Measurements from ENCODE around the gene RBM25.
"Not testable (repeated sequence)": the region's sequence is repeated elsewhere in the genome, so short reads cannot be mapped to it uniquely, and the experiment has no call there.

Gene RBM25

GRCh38 chr14:73058224-73058921 is at the start of gene RBM25:
TSS of gene RBM25 (plus strand) at chr14:73058534. CDS start at chr14:73071642, 13,108 bp downstream.
- peak; percentile 99 for DNase-seq

GRCh38 chr14:73011189-73011588 is 47.1 kb upstream of the RBM25 start:
- DNase-seq, result not testable (repeated sequence)

- DNase-seq, result no peak
Measured at GRCh38 chr14:73014105-73014504, 44.2 kb upstream of the RBM25 start.

- DNase-seq, result not testable (repeated sequence)
Measured at GRCh38 chr14:73015552-73015951, 42.8 kb upstream of the RBM25 start.

- DNase-seq, result not testable (repeated sequence)
Measured at GRCh38 chr14:73016011-73016410, 42.3 kb upstream of the RBM25 start.

GRCh38 chr14:73022051-73022450 is 36.3 kb upstream of the RBM25 start:
- DNase-seq, result no peak

GRCh38 chr14:73025544-73025943 is 32.8 kb upstream of the RBM25 start:
- no peak for DNase-seq

GRCh38 chr14:73026243-73026844 is 32.0 kb upstream of the RBM25 start:
- DNase-seq, result no peak

- DNase-seq, result peak; percentile 95
Measured at GRCh38 chr14:73026845-73027542, 31.3 kb upstream of the RBM25 start, which contains the start of gene ZFYVE1. TSS of gene ZFYVE1 (minus strand) at chr14:73027106. CDS start at chr14:73024508, 2,598 bp downstream.

- DNase-seq, result no peak
Measured at GRCh38 chr14:73027546-73027945, 30.8 kb upstream of the RBM25 start.

- DNase-seq, result no peak
Measured at GRCh38 chr14:73027984-73028383, 30.4 kb upstream of the RBM25 start.

- not testable (repeated sequence) for DNase-seq
Measured at GRCh38 chr14:73036706-73037450, 21.5 kb upstream of the RBM25 start.

GRCh38 chr14:73047808-73048207 is 10.5 kb upstream of the RBM25 start:
- DNase-seq, result no peak

- no peak for DNase-seq
Measured at GRCh38 chr14:73049428-73049827, 8.9 kb upstream of the RBM25 start.

GRCh38 chr14:73055251-73055650 is 3.1 kb upstream of the RBM25 start:
- DNase-seq, result no peak

- DNase-seq, result no peak
Measured at GRCh38 chr14:73057944-73058223, 450 bp upstream of the RBM25 start.

- DNase-seq, result peak; percentile 70
Measured at GRCh38 chr14:73058922-73059673, 764 bp downstream of the RBM25 start.

- no peak for DNase-seq
Measured at GRCh38 chr14:73069585-73069984, 11.3 kb downstream of the RBM25 start.

- no peak for DNase-seq
Measured at GRCh38 chr14:73091044-73091443, 32.7 kb downstream of the RBM25 start.

GRCh38 chr14:73097421-73097820 is 39.1 kb downstream of the RBM25 start:
- DNase-seq, result no peak

GRCh38 chr14:73100334-73100733 is 42.0 kb downstream of the RBM25 start:
- no peak for DNase-seq

GRCh38 chr14:73102806-73103497 is 44.6 kb downstream of the RBM25 start:
- no peak for DNase-seq
